SHP77 (cell line): Measurements from ENCODE around the gene EVPL.
A peak's percentile ranks its signal among the peaks of the same experiment; 100 is the strongest.
"Not testable (repeated sequence)": the region's sequence is repeated elsewhere in the genome, so short reads cannot be mapped to it uniquely, and the experiment has no call there.

Experiments
- DNase-seq, 2 experiments: peaks; one replicate each; lab custom pipeline; 2025; lab: John Stamatoyannopoulos, UW

Gene EVPL

GRCh38 chr17:75996665-75997590 lies 30.2 kb downstream of the EVPL start:
- no peak for DNase-seq

- DNase-seq, result no peak
These were observed 31.7 kb downstream of the EVPL start for GRCh38 chr17:75995385-75995925.

- DNase-seq, result no peak
These were observed 32.2 kb downstream of the EVPL start for GRCh38 chr17:75994802-75995370.

GRCh38 chr17:75991396-75991795 lies 35.7 kb downstream of the EVPL start:
- DNase-seq, result no peak

- no peak for DNase-seq
These were observed 40.1 kb downstream of the EVPL start for GRCh38 chr17:75987041-75987440.

- no peak for DNase-seq
These were observed 41.1 kb downstream of the EVPL start for GRCh38 chr17:75985986-75986385.

- DNase-seq, result no peak
These were observed 43.5 kb downstream of the EVPL start for GRCh38 chr17:75983501-75984181.

GRCh38 chr17:75981019-75981615 lies 46.0 kb downstream of the EVPL start:
- DNase-seq, result no peak

- DNase-seq, result peak in 1 of 2 experiments; percentile 31
These were observed 46.7 kb downstream of the EVPL start for GRCh38 chr17:75980188-75981018.

- no peak for DNase-seq
These were observed 47.4 kb downstream of the EVPL start for GRCh38 chr17:75979705-75980187.

- peak; percentile 99 for DNase-seq
These were observed 48.0 kb downstream of the EVPL start, which contains the start of the genes ACOX1 and TEN1 for GRCh38 chr17:75978938-75979704. Gene ACOX1 (minus strand): TSS chr17:75979166. CDS start chr17:75979073, 93 bp downstream. Gene TEN1 (plus strand): TSS chr17:75979240. CDS start chr17:75986193, 6,953 bp downstream.

- DNase-seq, result no peak
These were observed 50.8 kb downstream of the EVPL start for GRCh38 chr17:75976175-75976848.

GRCh38 chr17:75975757-75976174 lies 51.3 kb downstream of the EVPL start:
- DNase-seq, result no peak

- not testable (repeated sequence) for DNase-seq
These were observed 51.9 kb downstream of the EVPL start for GRCh38 chr17:75975187-75975586.

GRCh38 chr17:75970626-75971025 lies 56.5 kb downstream of the EVPL start:
- no peak for DNase-seq

GRCh38 chr17:75970011-75970523 lies 57.0 kb downstream of the EVPL start:
- DNase-seq, result no peak

GRCh38 chr17:75969044-75969443 lies 58.1 kb downstream of the EVPL start:
- not testable (repeated sequence) for DNase-seq

- DNase-seq, result no peak
These were observed 61.6 kb downstream of the EVPL start for GRCh38 chr17:75965468-75965867.

- no peak for DNase-seq
These were observed 67.1 kb downstream of the EVPL start for GRCh38 chr17:75959839-75960511.
